Prostate gland (tissue), 2 donors: ENCODE results near the gene ZHX3. TPM values are rescaled to one million over a fixed set of nuclear protein-coding genes. Genes with fewer than 3 reads are reported as not detected.

Source experiments
- DNase-seq: peaks from one replicate; pipeline ENCODE4 v3.0.0-alpha.2; 2019; ENCODE audit warnings: low spot score
- H3K27ac ChIP-seq, 2 donors: fragments of 200-600 bp; sonication (generic); 2 replicates each; pipeline ENCODE4 v1.5.1; 2017 to 2019
- H3K27me3 ChIP-seq: fragments of 200-600 bp; sonication (generic); replicated peaks from 2 replicates; pipeline ENCODE4 v1.5.1; 2019; ENCODE audit not compliant: insufficient read depth
- H3K36me3 ChIP-seq, 2 donors: fragments of 200-600 bp; sonication (generic); 1 replicate in 1 of 2; 2 replicates in 1 of 2; pipeline versions ENCODE4 v1.5.1 to v1.8.1; 2017 to 2019
- H3K4me1 ChIP-seq: fragments of 200-600 bp; sonication (generic); replicated peaks from 2 replicates; pipeline ENCODE4 v1.5.1; 2019
- H3K4me3 ChIP-seq, 2 donors: fragments of 200-600 bp; sonication (generic); 2 replicates each; pipeline ENCODE4 v1.5.1; 2017 to 2019
- H3K9me3 ChIP-seq: fragments of 200-600 bp; sonication (generic); 2 replicates; pipeline ENCODE4 v1.5.1; 2017
- POLR2A ChIP-seq: fragments of 450-650 bp; IDR thresholded peaks from one replicate; pipeline ENCODE4 v1.6.1; 2016; ENCODE audit warnings: antibody characterized with exemption, mild to moderate bottlenecking
- POLR2AphosphoS5 ChIP-seq: sonication (generic); formaldehyde crosslinking; IDR thresholded peaks from one replicate; pipeline ENCODE4 v1.6.1; 2017; ENCODE audit warnings: antibody characterized with exemption
- WGBS: methylation state at CpG from one replicate; pipeline ENCODE4 v1.1.5; 2018; 5-methylcytosine and 5-hydroxymethylcytosine counted together
- intact Hi-C: fragments of 100-400 bp; cut with DNase I; formaldehyde crosslinking; loops from one replicate; pipeline ENCODE4 v1.14.2; 2022
- total RNA-seq, 2 donors: library from RNA; depleted of rRNA; stranded (reverse); fragments of >200 nt; gene quantifications; one replicate each; pipeline ENCODE4 v1.1.0, GENCODE V29; 2016
- TF ChIP-seq, protein P1 (sequence below), 4 experiments: fragments of 200-600 bp in 2 of 4; fragments of 450-650 bp in 2 of 4; sonication (generic) in 2 of 4; IDR thresholded peaks; 1 replicate in 3 of 4; 2 replicates in 1 of 4; pipeline ENCODE4 v1.5.1; 2016 to 2019; ENCODE audit warnings: antibody characterized with exemption in 4 of 4, mild to moderate bottlenecking in 2 of 4, moderate library complexity in 2 of 4

Gene ZHX3
- total RNA-seq, 2 donors from 2014 or later: 24.9 to 42.6 TPM

DNA sequence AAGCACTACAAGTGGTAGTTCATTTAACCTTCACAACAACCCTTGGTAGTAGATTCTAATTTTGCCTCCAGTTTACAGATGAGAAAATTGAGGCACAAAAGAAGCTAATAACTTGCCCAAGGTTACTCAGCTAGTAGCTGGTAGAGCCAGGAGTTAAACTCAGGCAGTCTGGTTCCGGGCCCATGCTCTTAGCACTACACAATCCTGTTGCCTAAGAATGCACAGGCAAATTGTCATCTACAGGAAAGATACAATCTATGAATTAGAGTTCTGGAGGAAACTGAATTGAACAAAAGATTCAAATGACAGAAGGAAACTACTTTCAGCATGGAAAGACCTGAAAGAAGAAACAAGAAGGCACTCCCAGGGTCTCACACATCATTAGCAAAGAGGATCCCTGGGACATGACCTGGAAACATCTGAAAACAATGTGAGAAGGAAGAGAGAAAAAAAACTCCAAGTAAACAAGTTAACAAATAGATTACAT, 56.8 kb downstream of the ZHX3 start:
- Histone ChIP-seq H3K27me3 (no peaks in the 10 kb centered on the region), H3K27ac (no peak overlapping the region)
- 88% methylated on average over 1 of the region's 1 CpG for WGBS

DNA sequence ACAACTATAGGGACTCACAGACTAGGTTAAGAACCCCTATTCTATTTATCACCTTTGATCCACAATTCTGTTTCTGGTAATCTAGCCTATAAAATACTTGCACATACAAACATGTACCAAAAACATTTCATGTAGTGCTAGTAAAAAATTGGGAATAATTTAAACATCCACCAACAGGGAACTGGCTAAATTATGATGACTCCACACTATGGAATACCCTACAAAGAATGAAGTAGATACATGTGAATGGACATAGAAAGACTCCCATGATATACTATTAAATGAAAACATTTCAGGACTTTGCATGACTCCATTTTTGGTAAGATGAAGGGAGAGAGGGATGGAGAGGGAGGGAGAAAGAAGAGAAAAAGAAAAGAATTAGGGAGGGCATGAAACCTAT, 58.2 kb downstream of the ZHX3 start:
- H3K27ac ChIP-seq: no peak overlapping the region
- H3K36me3 ChIP-seq: no peaks in the 10 kb centered on the region
- H3K4me1 ChIP-seq: no peaks in the 10 kb centered on the region
- intact Hi-C loops: no loop called here
- H3K27me3 ChIP-seq: no peaks in the 10 kb centered on the region
- TF ChIP-seq POLR2AphosphoS5: no peak
- TF ChIP-seq, protein P1, sequence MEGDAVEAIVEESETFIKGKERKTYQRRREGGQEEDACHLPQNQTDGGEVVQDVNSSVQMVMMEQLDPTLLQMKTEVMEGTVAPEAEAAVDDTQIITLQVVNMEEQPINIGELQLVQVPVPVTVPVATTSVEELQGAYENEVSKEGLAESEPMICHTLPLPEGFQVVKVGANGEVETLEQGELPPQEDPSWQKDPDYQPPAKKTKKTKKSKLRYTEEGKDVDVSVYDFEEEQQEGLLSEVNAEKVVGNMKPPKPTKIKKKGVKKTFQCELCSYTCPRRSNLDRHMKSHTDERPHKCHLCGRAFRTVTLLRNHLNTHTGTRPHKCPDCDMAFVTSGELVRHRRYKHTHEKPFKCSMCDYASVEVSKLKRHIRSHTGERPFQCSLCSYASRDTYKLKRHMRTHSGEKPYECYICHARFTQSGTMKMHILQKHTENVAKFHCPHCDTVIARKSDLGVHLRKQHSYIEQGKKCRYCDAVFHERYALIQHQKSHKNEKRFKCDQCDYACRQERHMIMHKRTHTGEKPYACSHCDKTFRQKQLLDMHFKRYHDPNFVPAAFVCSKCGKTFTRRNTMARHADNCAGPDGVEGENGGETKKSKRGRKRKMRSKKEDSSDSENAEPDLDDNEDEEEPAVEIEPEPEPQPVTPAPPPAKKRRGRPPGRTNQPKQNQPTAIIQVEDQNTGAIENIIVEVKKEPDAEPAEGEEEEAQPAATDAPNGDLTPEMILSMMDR (IDR thresholded peaks at IDR 0.05): no peak
- no peak for TF ChIP-seq POLR2A
- H3K9me3 ChIP-seq: no peaks in the 10 kb centered on the region
- H3K4me3 ChIP-seq: no peak overlapping the region
- DNase-seq: no peak

More for the DNA sequence above, 56.8 kb downstream of the ZHX3 start:
- no peaks in the 10 kb centered on the region for H3K9me3 ChIP-seq
- H3K4me1 ChIP-seq: no peaks in the 10 kb centered on the region
- TF ChIP-seq POLR2AphosphoS5: no peak
- no peak for TF ChIP-seq POLR2A
- TF ChIP-seq, protein P1 (IDR thresholded peaks at IDR 0.05): no peak
- H3K36me3 ChIP-seq: no peaks in the 10 kb centered on the region
- H3K4me3 ChIP-seq: no peak overlapping the region
- intact Hi-C loops: loop anchor here (1.0 kb wide), 1 partner anchor 7 kb away; no protein-coding TSS in a partner anchor
- DNase-seq: no peak

DNA sequence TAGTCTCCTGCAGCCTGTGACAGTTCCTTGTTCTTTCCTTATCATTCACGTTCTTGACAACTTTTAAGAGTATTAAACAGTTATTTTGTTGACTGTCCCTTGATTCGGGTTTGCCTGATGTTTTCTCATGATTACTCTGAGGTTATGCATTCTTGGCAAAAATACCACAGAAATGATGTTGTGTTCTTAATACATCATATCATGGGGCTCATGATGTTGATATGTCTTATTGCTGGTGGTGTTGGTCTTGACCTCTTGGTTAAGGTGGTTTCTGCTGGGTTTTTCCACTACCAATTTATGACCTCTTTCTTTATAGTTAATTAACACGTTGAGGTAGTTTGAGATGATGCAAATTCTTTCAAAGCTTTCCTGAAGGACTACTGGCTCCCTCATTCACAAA, 59.1 kb downstream of the ZHX3 start:
- intact Hi-C loops: no loop called here
- Histone ChIP-seq H3K36me3 (no peaks in the 10 kb centered on the region), H3K4me1 (no peaks in the 10 kb centered on the region), H3K4me3 (no peak overlapping the region), H3K27ac (no peak overlapping the region), H3K9me3 (no peaks in the 10 kb centered on the region), H3K27me3 (no peaks in the 10 kb centered on the region)
- TF ChIP-seq POLR2A: no peak
- no peak for TF ChIP-seq POLR2AphosphoS5
- TF ChIP-seq, protein P1 (IDR thresholded peaks at IDR 0.05): no peak
- no peak for DNase-seq
- WGBS: 81% methylated on average over 3 of the region's 3 CpGs

DNA sequence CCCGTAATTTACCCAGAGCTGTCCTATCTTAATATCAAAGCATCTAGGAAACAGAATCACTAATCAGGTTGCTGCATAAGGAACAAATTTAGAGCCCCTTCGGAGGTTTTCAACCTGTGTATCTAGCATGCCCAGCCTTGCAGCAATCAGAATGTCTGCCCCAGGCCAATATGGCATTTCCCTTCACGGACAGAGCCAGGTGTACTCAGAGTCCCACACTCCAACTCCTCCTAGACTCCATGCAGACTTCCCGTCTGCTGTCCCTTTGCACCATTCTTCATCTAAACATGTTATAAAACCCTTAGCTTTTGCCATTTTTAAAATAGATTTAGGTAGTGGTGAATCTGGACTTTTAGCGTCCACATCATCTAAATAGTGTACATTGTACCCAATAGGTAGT, 61.0 kb downstream of the ZHX3 start:
- no peak for DNase-seq
- 84% methylated on average over 5 of the region's 5 CpGs for WGBS
- intact Hi-C loops: no loop called here
- Histone ChIP-seq H3K4me1 (no peaks in the 10 kb centered on the region), H3K36me3 (no peaks in the 10 kb centered on the region), H3K27ac (no peak overlapping the region), H3K9me3 (no peaks in the 10 kb centered on the region), H3K4me3 (no peak overlapping the region), H3K27me3 (no peaks in the 10 kb centered on the region)
- TF ChIP-seq, protein P1 (IDR thresholded peaks at IDR 0.05): no peak
- TF ChIP-seq POLR2AphosphoS5 (no peak), POLR2A (no peak)

DNA sequence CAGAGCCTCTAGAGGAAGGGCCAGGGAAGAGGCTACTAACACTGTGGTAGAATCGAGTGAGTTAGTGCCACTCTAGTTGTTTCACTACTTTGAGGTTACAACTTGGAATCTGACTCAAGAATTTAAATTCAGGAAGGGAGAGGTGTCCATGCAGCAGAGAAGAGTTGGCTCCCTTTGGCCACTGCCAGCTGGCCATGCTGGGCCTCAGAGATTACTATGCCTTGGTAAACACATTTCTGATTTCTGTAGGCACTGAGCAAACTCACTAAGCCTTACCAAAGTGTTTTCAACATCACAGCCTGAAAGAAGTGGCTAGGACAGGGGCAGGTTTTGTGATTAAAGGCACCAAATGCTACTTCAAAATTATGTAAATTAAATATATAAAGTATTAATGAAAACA, 61.9 kb downstream of the ZHX3 start:
- 96% methylated on average over 1 of the region's 1 CpG for WGBS

More for the DNA sequence above, 61.9 kb downstream of the ZHX3 start:
- Histone ChIP-seq H3K4me1 (no peaks in the 10 kb centered on the region), H3K36me3 (no peaks in the 10 kb centered on the region), H3K27me3 (no peaks in the 10 kb centered on the region), H3K4me3 (no peak overlapping the region), H3K27ac (no peak overlapping the region), H3K9me3 (no peaks in the 10 kb centered on the region)
- TF ChIP-seq POLR2AphosphoS5: no peak
- no peak for TF ChIP-seq POLR2A
- TF ChIP-seq, protein P1 (IDR thresholded peaks at IDR 0.05): no peak
- intact Hi-C loops: no loop called here
- DNase-seq: no peak
